CD14-positive monocyte (primary cell): ENCODE results near the gene XIRP2. TPM values are rescaled to one million over a fixed set of nuclear protein-coding genes. Genes with fewer than 3 reads are reported as not detected.

Experiments used
- DNase-seq, 3 donors: peaks; one replicate each; pipeline ENCODE4 v3.0.0-alpha.2; 2011 to 2022
- H2AFZ ChIP-seq: 2 replicates; pipeline ENCODE4 v1.6.0; 2012; ENCODE audit warnings: mild to moderate bottlenecking, low read depth, low read length, inconsistent platforms; ENCODE audit not compliant: insufficient read depth, poor library complexity, severe bottlenecking
- H3K27ac ChIP-seq, 2 donors: 1 replicate in 1 of 2; 2 replicates in 1 of 2; pipeline ENCODE4 v1.5.1; 2012 to 2013; ENCODE audit warnings: low read length in 2 of 2, control low read depth in 1 of 2, inconsistent platforms in 1 of 2, low read depth in 1 of 2, mild to moderate bottlenecking in 1 of 2
- H3K27me3 ChIP-seq, 2 donors: one replicate each; pipeline versions ENCODE4 v1.6.0 to v1.6.1; 2011 to 2013; ENCODE audit warnings: low read length in 2 of 2; ENCODE audit not compliant: control insufficient read depth in 2 of 2, insufficient read depth in 2 of 2
- H3K36me3 ChIP-seq, 2 donors: replicated peaks in 1 of 2; 1 replicate in 1 of 2; 2 replicates in 1 of 2; pipeline versions ENCODE4 v1.5.1 to v1.6.1; 2012 to 2013; ENCODE audit warnings: low read length in 2 of 2, control low read depth in 1 of 2, inconsistent platforms in 1 of 2, mild to moderate bottlenecking in 1 of 2; ENCODE audit not compliant: insufficient read depth in 2 of 2, control insufficient read depth in 1 of 2
- H3K4me1 ChIP-seq, 2 donors: 1 replicate in 1 of 2; 2 replicates in 1 of 2; pipeline versions ENCODE4 v1.5.1 to v1.6.1; 2012 to 2013; ENCODE audit warnings: low read length in 2 of 2, control low read depth in 1 of 2, inconsistent platforms in 1 of 2, mild to moderate bottlenecking in 1 of 2, moderate library complexity in 1 of 2; ENCODE audit not compliant: insufficient read depth in 2 of 2, control insufficient read depth in 1 of 2
- H3K4me2 ChIP-seq: replicated peaks from 2 replicates; pipeline ENCODE3; 2012; ENCODE audit warnings: low read length, moderate library complexity, mild to moderate bottlenecking; ENCODE audit not compliant: poor library complexity, severe bottlenecking; ENCODE audit errors: extremely low read depth
- H3K4me3 ChIP-seq, 3 experiments: fragments of 200-600 bp in 1 of 3; sonication (generic) in 1 of 3; replicated peaks in 1 of 3; 1 replicate in 2 of 3; 2 replicates in 1 of 3; pipeline ENCODE4 v1.5.1; 2011 to 2013; ENCODE audit warnings: low read length in 3 of 3, mild to moderate bottlenecking in 3 of 3, control low read depth in 2 of 3, low read depth in 2 of 3, inconsistent platforms in 1 of 3, moderate library complexity in 1 of 3
- H3K79me2 ChIP-seq: 2 replicates; pipeline ENCODE4 v1.6.0; 2012; ENCODE audit warnings: mild to moderate bottlenecking, control low read depth, inconsistent platforms, low read length, moderate library complexity; ENCODE audit not compliant: insufficient read depth
- H3K9ac ChIP-seq: 2 replicates; pipeline ENCODE4 v1.6.0; 2017; ENCODE audit warnings: low read length, mild to moderate bottlenecking; ENCODE audit not compliant: insufficient read depth, poor library complexity, severe bottlenecking
- H3K9me3 ChIP-seq, 2 donors: replicated peaks in 1 of 2; 1 replicate in 1 of 2; 2 replicates in 1 of 2; pipeline versions ENCODE4 v1.5.1 to v1.6.1; 2012 to 2013; ENCODE audit warnings: low read length in 2 of 2, control low read depth in 1 of 2; ENCODE audit not compliant: control insufficient read depth in 1 of 2, insufficient read depth in 1 of 2
- H4K20me1 ChIP-seq: 2 replicates; pipeline ENCODE4 v1.6.0; 2012; ENCODE audit warnings: mild to moderate bottlenecking, low read length, control low read depth, moderate library complexity; ENCODE audit not compliant: insufficient read depth
- H3K27ac Mint-ChIP-seq, 7 donors: one replicate each; pipeline ENCODE4 v1.8.0; 2020; ENCODE audit warnings: mild to moderate bottlenecking in 7 of 7, mixed read lengths in 7 of 7, moderate library complexity in 6 of 7, inconsistent platforms in 2 of 7
- H3K27me3 Mint-ChIP-seq, 3 donors: one replicate each; pipeline ENCODE4 v1.8.0; 2021 to 2022; ENCODE audit warnings: low read depth in 3 of 3, mild to moderate bottlenecking in 3 of 3, mixed read lengths in 3 of 3, moderate library complexity in 3 of 3, inconsistent platforms in 1 of 3
- H3K36me3 Mint-ChIP-seq, 2 donors: one replicate each; pipeline ENCODE4 v1.8.0; 2020; ENCODE audit warnings: mixed read lengths in 2 of 2, inconsistent platforms in 1 of 2, mild to moderate bottlenecking in 1 of 2
- H3K4me1 Mint-ChIP-seq: one replicate; pipeline ENCODE4 v1.8.0; 2020; ENCODE audit warnings: mild to moderate bottlenecking, mixed read lengths
- H3K4me3 Mint-ChIP-seq, 2 donors: one replicate each; pipeline ENCODE4 v1.8.0; 2020; ENCODE audit warnings: mild to moderate bottlenecking in 2 of 2, mixed read lengths in 2 of 2, moderate library complexity in 1 of 2
- H3K9me3 Mint-ChIP-seq, 7 donors: one replicate each; pipeline ENCODE4 v1.8.0; 2020 to 2022; ENCODE audit warnings: mixed read lengths in 7 of 7, mild to moderate bottlenecking in 6 of 7, moderate library complexity in 6 of 7, inconsistent platforms in 2 of 7
- whole genome bisulfite sequencing: methylation state at CpG from one replicate; pipeline ENCODE4 v1.1.5; 2013; ENCODE audit warnings: missing lambda C conversion rate; ENCODE audit not compliant: insufficient coverage; 5-methylcytosine and 5-hydroxymethylcytosine counted together
- intact Hi-C, 2 donors: fragments of 100-400 bp; cut with micrococcal nuclease; formaldehyde crosslinking; loops; one replicate each; pipeline versions ENCODE4 v1.15.0 to v1.15.1; 2023
- polyA plus RNA-seq, 3 donors: library from polyadenylated mRNA; depleted of rRNA in 1 of 3; unstranded in 2 of 3; stranded (reverse) in 1 of 3; fragments of 300-500 nt in 2 of 3; fragments of >200 nt in 1 of 3; fragmentation: Illumina TruSeq in 2 of 3; gene quantifications; 1 replicate in 2 of 3; 2 replicates in 1 of 3; pipeline ENCODE4 v1.2.3, GENCODE V29; 2012 to 2021
- TF ChIP-seq, protein P1 (sequence below): fragments of 200-600 bp; IDR thresholded peaks from one replicate; pipeline ENCODE4 v1.8.0; 2022; ENCODE audit warnings: antibody characterized with exemption, mild to moderate bottlenecking

Gene XIRP2
- polyA plus RNA-seq, 3 donors = not detected

DNA sequence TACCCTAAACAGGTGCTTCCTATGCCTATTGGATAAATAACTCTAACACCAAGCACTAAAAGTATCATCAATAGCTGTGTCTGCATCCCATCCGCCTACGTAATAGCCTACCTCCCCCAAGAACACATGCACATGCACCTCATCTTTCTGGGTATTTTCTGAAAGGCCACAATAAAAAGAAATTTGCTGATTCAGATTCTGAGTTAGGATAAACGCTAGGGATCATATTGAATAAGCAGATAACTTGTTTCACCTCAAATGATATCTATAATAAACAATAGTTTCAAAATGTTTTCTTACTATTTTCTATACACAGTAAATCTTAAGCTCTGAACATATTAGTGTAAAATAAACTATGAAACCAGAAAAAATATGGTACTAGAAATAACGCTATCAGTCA, 112.9 kb downstream of the XIRP2 start:
- Mint-ChIP-seq H3K36me3 (no peaks in the 10 kb centered on the region), H3K27ac (no peak overlapping the region), H3K27me3 (no peaks in the 10 kb centered on the region), H3K9me3 (peaks cover 0 to 10% (median 2%) of the 10 kb centered on the region in 7 donors), H3K4me3 (no peak overlapping the region), H3K4me1 (no peaks in the 10 kb centered on the region)
- TF ChIP-seq, protein P1, sequence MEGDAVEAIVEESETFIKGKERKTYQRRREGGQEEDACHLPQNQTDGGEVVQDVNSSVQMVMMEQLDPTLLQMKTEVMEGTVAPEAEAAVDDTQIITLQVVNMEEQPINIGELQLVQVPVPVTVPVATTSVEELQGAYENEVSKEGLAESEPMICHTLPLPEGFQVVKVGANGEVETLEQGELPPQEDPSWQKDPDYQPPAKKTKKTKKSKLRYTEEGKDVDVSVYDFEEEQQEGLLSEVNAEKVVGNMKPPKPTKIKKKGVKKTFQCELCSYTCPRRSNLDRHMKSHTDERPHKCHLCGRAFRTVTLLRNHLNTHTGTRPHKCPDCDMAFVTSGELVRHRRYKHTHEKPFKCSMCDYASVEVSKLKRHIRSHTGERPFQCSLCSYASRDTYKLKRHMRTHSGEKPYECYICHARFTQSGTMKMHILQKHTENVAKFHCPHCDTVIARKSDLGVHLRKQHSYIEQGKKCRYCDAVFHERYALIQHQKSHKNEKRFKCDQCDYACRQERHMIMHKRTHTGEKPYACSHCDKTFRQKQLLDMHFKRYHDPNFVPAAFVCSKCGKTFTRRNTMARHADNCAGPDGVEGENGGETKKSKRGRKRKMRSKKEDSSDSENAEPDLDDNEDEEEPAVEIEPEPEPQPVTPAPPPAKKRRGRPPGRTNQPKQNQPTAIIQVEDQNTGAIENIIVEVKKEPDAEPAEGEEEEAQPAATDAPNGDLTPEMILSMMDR = no peak
- H3K9me3 ChIP-seq = peaks cover 0 to 3% of the 10 kb centered on the region in 2 donors
- intact Hi-C loops = no loop called here
- H3K79me2 ChIP-seq = no peaks in the 10 kb centered on the region
- no CpG with 5 or more reads among the region's 4 CpGs for WGBS
- no peak overlapping the region for H3K4me3 ChIP-seq
- H2AFZ ChIP-seq = no peak overlapping the region
- DNase-seq = no peak
- no peaks in the 10 kb centered on the region for H3K27me3 ChIP-seq
- no peak overlapping the region for H3K4me2 ChIP-seq
- H3K4me1 ChIP-seq = no peaks in the 10 kb centered on the region
- H3K27ac ChIP-seq = no peak overlapping the region
- H4K20me1 ChIP-seq = no peaks in the 10 kb centered on the region
- no peaks in the 10 kb centered on the region for H3K36me3 ChIP-seq
- H3K9ac ChIP-seq = no peak overlapping the region

DNA sequence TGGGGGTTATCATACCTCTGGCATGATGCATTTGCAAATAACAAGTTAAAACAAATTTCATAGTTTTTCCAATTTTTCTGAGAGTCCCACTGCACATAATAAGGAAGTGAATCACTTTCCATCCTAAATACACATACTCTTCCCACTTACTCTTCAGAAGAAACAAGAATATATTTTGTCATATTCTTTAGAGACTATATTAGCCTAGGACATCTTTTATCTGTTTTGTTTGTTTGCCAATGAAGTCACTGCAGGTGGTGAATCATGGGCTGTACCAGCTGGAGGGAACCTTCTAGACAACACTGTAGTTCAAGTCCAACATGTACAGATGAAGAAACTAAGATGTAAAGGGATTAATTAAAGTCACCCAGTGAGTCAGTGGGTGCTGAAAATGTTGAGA, 116.8 kb downstream of the XIRP2 start:
- TF ChIP-seq, protein P1 = no peak
- DNase-seq = no peak
- no peaks in the 10 kb centered on the region for H3K9me3 ChIP-seq
- Mint-ChIP-seq H3K27ac (no peak overlapping the region), H3K4me3 (no peak overlapping the region), H3K4me1 (no peaks in the 10 kb centered on the region), H3K9me3 (peaks cover 0 to 5% (median 0%) of the 10 kb centered on the region in 7 donors), H3K27me3 (no peaks in the 10 kb centered on the region), H3K36me3 (no peaks in the 10 kb centered on the region)
- no peaks in the 10 kb centered on the region for H3K36me3 ChIP-seq
- no peak overlapping the region for H3K9ac ChIP-seq
- no peak overlapping the region for H3K27ac ChIP-seq
- no peak overlapping the region for H2AFZ ChIP-seq
- H3K4me2 ChIP-seq = no peak overlapping the region
- H3K4me1 ChIP-seq = no peaks in the 10 kb centered on the region
- H3K4me3 ChIP-seq = no peak overlapping the region
- no peaks in the 10 kb centered on the region for H4K20me1 ChIP-seq
- H3K79me2 ChIP-seq = no peaks in the 10 kb centered on the region
- H3K27me3 ChIP-seq = no peaks in the 10 kb centered on the region
- intact Hi-C loops = no loop called here
